Measurements from ENCODE around the gene MKS1. TPM values are rescaled to one million over a fixed set of nuclear protein-coding genes. Genes with fewer than 3 reads are reported as not detected.

MKS1 gene
- total RNA-seq, 3 donors from 2014 or later, result 8.0 to 21.1 (median 15.1) TPM

- peaks cover 0 to 18% of the 10 kb centered on the region in 2 donors for H3K27me3 ChIP-seq
- TF ChIP-seq POLR2A (IDR thresholded peaks at IDR 0.05) (no peak), POLR2AphosphoS5 (IDR thresholded peaks at IDR 0.05) (no peak), CTCF (IDR thresholded peaks at IDR 0.05) (no peak)
- no peaks in the 10 kb centered on the region for H3K36me3 ChIP-seq
- intact Hi-C loops (cut with DNase I; ENCODE audit: low total_unique reads), result no loop called here
- H3K9me3 ChIP-seq, result no peaks in the 10 kb centered on the region
- H3K4me1 ChIP-seq, result peaks cover 0 to 5% of the 10 kb centered on the region in 2 donors
- no peak overlapping the region for H3K4me3 ChIP-seq
- no peak overlapping the region for H3K27ac ChIP-seq
- DNase-seq (ENCODE audit: low spot score in 2 of 2), result no peak
Measured at GRCh38 chr17:58193641-58194255, 25.3 kb downstream of the MKS1 start.

GRCh38 chr17:58192612-58193011 is 26.4 kb downstream of the MKS1 start, which contains the start of gene EPX:
Gene EPX, plus strand, starts transcription at chr17:58192726. Its CDS starts 121 bp downstream, at chr17:58192847.
- Histone ChIP-seq H3K9me3 (no peaks in the 10 kb centered on the region), H3K4me3 (no peak within 1 kb of the TSS), H3K36me3 (no peaks in the 10 kb centered on the region), H3K4me1 (peaks cover 0 to 5% of the 10 kb centered on the region in 2 donors), H3K27ac (no peak within 1 kb of the TSS), H3K27me3 (peaks cover 0 to 14% of the 10 kb centered on the region in 2 donors)
- no peak for DNase-seq (ENCODE audit: low spot score in 2 of 2)
- intact Hi-C loops (cut with DNase I; ENCODE audit: low total_unique reads), result no loop called here
- TF ChIP-seq POLR2A (IDR thresholded peaks at IDR 0.05), result no peak
- no peak for TF ChIP-seq POLR2AphosphoS5 (IDR thresholded peaks at IDR 0.05)
- TF ChIP-seq CTCF (IDR thresholded peaks at IDR 0.05), result no peak

GRCh38 chr17:58191241-58191896 is 27.7 kb downstream of the MKS1 start:
- Histone ChIP-seq H3K4me3 (no peak overlapping the region), H3K9me3 (no peaks in the 10 kb centered on the region), H3K4me1 (peaks cover 0 to 5% of the 10 kb centered on the region in 2 donors), H3K36me3 (no peaks in the 10 kb centered on the region), H3K27me3 (peaks cover 0 to 8% of the 10 kb centered on the region in 2 donors), H3K27ac (no peak overlapping the region)
- intact Hi-C loops (cut with DNase I; ENCODE audit: low total_unique reads), result no loop called here
- no peak for DNase-seq (ENCODE audit: low spot score in 2 of 2)
- TF ChIP-seq POLR2AphosphoS5 (IDR thresholded peaks at IDR 0.05) (no peak), POLR2A (IDR thresholded peaks at IDR 0.05) (no peak), CTCF (IDR thresholded peaks at IDR 0.05) (no peak)

- Histone ChIP-seq H3K4me3 (no peak overlapping the region), H3K36me3 (no peaks in the 10 kb centered on the region), H3K27ac (no peak overlapping the region), H3K27me3 (peaks cover 0 to 8% of the 10 kb centered on the region in 2 donors), H3K4me1 (peaks cover 0 to 5% of the 10 kb centered on the region in 2 donors), H3K9me3 (no peaks in the 10 kb centered on the region)
- intact Hi-C loops (cut with DNase I; ENCODE audit: low total_unique reads), result no loop called here
- no peak for DNase-seq (ENCODE audit: low spot score in 2 of 2)
- TF ChIP-seq POLR2A (IDR thresholded peaks at IDR 0.05) (no peak), CTCF (IDR thresholded peaks at IDR 0.05) (no peak), POLR2AphosphoS5 (IDR thresholded peaks at IDR 0.05) (no peak)
Measured at GRCh38 chr17:58189436-58190146, 29.5 kb downstream of the MKS1 start.

- Histone ChIP-seq H3K27ac (no peak overlapping the region), H3K36me3 (no peaks in the 10 kb centered on the region), H3K9me3 (no peaks in the 10 kb centered on the region), H3K4me1 (peaks cover 0 to 5% of the 10 kb centered on the region in 2 donors), H3K4me3 (no peak overlapping the region), H3K27me3 (peaks cover 0 to 8% of the 10 kb centered on the region in 2 donors)
- DNase-seq (ENCODE audit: low spot score in 2 of 2), result no peak
- TF ChIP-seq CTCF (IDR thresholded peaks at IDR 0.05) (no peak), POLR2AphosphoS5 (IDR thresholded peaks at IDR 0.05) (no peak), POLR2A (IDR thresholded peaks at IDR 0.05) (no peak)
- intact Hi-C loops (cut with DNase I; ENCODE audit: low total_unique reads), result no loop called here
Measured at GRCh38 chr17:58187675-58188074, 31.4 kb downstream of the MKS1 start.

Data from breast epithelium (tissue), 4 donors.